DND-41 (cell line): ENCODE measurements around the gene ZDBF2.

Experiments
- ATAC-seq: fragments of 200-7000 bp; cut with Tn5 transposase; 3 replicates; pipeline ENCODE4 v1.9.1; 2021; ENCODE audit warnings: low read depth; ENCODE audit not compliant: insufficient read depth
- DNase-seq: peaks from one replicate; pipeline ENCODE4 v3.0.0-alpha.2; 2020
- H2AFZ ChIP-seq: 2 replicates; pipeline ENCODE4 v1.6.0; 2012; ENCODE audit warnings: low read depth, low read length
- H3K27ac ChIP-seq: 2 replicates; pipeline ENCODE4 v1.5.1; 2012; ENCODE audit warnings: low read length, inconsistent platforms
- H3K27me3 ChIP-seq: fragments of 200-600 bp; sonication (generic); 2 replicates; pipeline ENCODE4 v1.6.0; 2012; ENCODE audit warnings: low read length, mild to moderate bottlenecking, inconsistent platforms; ENCODE audit not compliant: insufficient read depth, poor library complexity
- H3K36me3 ChIP-seq: 2 replicates; pipeline ENCODE4 v1.5.1; 2012; ENCODE audit warnings: low read length, inconsistent platforms; ENCODE audit not compliant: insufficient read depth
- H3K4me1 ChIP-seq: 2 replicates; pipeline ENCODE4 v1.5.1; 2012; ENCODE audit warnings: mild to moderate bottlenecking, low read length; ENCODE audit not compliant: insufficient read depth
- H3K4me2 ChIP-seq: 2 replicates; pipeline ENCODE4 v1.6.0; 2012; ENCODE audit warnings: mild to moderate bottlenecking, moderate library complexity, low read length, inconsistent platforms; ENCODE audit not compliant: insufficient read depth
- H3K4me3 ChIP-seq, 2 experiments: fragments of 200-600 bp in 1 of 2; shearing (Covaris generic) in 1 of 2; 2 replicates each; pipeline ENCODE4 v1.5.1; 2012 to 2016; ENCODE audit warnings: inconsistent platforms in 2 of 2, low read length in 2 of 2, mild to moderate bottlenecking in 2 of 2, low read depth in 1 of 2, moderate library complexity in 1 of 2
- H3K79me2 ChIP-seq: 2 replicates; pipeline ENCODE4 v1.6.0; 2012; ENCODE audit warnings: low read length, inconsistent platforms; ENCODE audit not compliant: insufficient read depth
- H3K9ac ChIP-seq: 2 replicates; pipeline ENCODE4 v1.6.0; 2012; ENCODE audit warnings: low read depth, mild to moderate bottlenecking, inconsistent platforms, low read length, moderate library complexity
- H3K9me3 ChIP-seq: 2 replicates; pipeline ENCODE4 v1.5.1; 2012; ENCODE audit warnings: low read length, moderate library complexity, mild to moderate bottlenecking, inconsistent platforms; ENCODE audit not compliant: insufficient read depth, severe bottlenecking
- H4K20me1 ChIP-seq: 2 replicates; pipeline ENCODE4 v1.6.0; 2012; ENCODE audit warnings: low read length; ENCODE audit not compliant: insufficient read depth
- CTCF ChIP-seq: IDR thresholded peaks from 2 replicates; pipeline ENCODE4 v1.5.1; 2012; ENCODE audit warnings: borderline replicate concordance, low read length, moderate library complexity, mild to moderate bottlenecking; ENCODE audit not compliant: poor library complexity, severe bottlenecking; ENCODE audit errors: extremely low read depth
- EZH2 ChIP-seq: IDR thresholded peaks from 3 replicates; pipeline ENCODE4 v1.6.1; 2012; ENCODE audit warnings: borderline replicate concordance, low read depth, mild to moderate bottlenecking, moderate library complexity, low read length, inconsistent platforms; ENCODE audit not compliant: severe bottlenecking

ZDBF2 gene

GRCh38 chr2:206259376-206260187 is 14.9 kb upstream of the ZDBF2 start:
- no peak for TF ChIP-seq EZH2
- no peak for TF ChIP-seq CTCF
- H4K20me1 ChIP-seq = no peaks in the 10 kb centered on the region
- peaks cover 10% of the 10 kb centered on the region for H3K27me3 ChIP-seq
- no peak overlapping the region for H2AFZ ChIP-seq
- DNase-seq (no peak), ATAC-seq (no peak)
- no peak overlapping the region for H3K4me3 ChIP-seq
- no peak overlapping the region for H3K27ac ChIP-seq
- H3K79me2 ChIP-seq = no peaks in the 10 kb centered on the region
- no peaks in the 10 kb centered on the region for H3K4me1 ChIP-seq
- no peak overlapping the region for H3K9ac ChIP-seq
- no peaks in the 10 kb centered on the region for H3K36me3 ChIP-seq
- no peaks in the 10 kb centered on the region for H3K9me3 ChIP-seq
- H3K4me2 ChIP-seq = no peak overlapping the region

- Histone ChIP-seq H3K36me3 (no peaks in the 10 kb centered on the region), H3K27me3 (peaks cover 16% of the 10 kb centered on the region), H3K9ac (no peak overlapping the region), H3K4me2 (no peak overlapping the region), H4K20me1 (no peaks in the 10 kb centered on the region), H3K79me2 (no peaks in the 10 kb centered on the region), H3K4me1 (no peaks in the 10 kb centered on the region), H3K9me3 (no peaks in the 10 kb centered on the region), H3K4me3 (no peak overlapping the region), H3K27ac (no peak overlapping the region), H2AFZ (no peak overlapping the region)
- TF ChIP-seq EZH2 (no peak), CTCF (peak; percentile 39)
- DNase-seq (no peak), ATAC-seq (peak; percentile 52; the same call in 1 of the 3 replicates)
These were observed 14.1 kb upstream of the ZDBF2 start for GRCh38 chr2:206260188-206261012.

GRCh38 chr2:206263959-206264603 is 10.4 kb upstream of the ZDBF2 start:
- Histone ChIP-seq H4K20me1 (no peaks in the 10 kb centered on the region), H3K36me3 (no peaks in the 10 kb centered on the region), H3K9ac (no peak overlapping the region), H3K27me3 (peaks cover 17% of the 10 kb centered on the region), H3K9me3 (no peaks in the 10 kb centered on the region), H3K4me1 (no peaks in the 10 kb centered on the region), H3K4me2 (no peak overlapping the region), H2AFZ (no peak overlapping the region), H3K4me3 (no peak overlapping the region), H3K79me2 (no peaks in the 10 kb centered on the region), H3K27ac (no peak overlapping the region)
- TF ChIP-seq EZH2 (no peak), CTCF (no peak)
- no peak for DNase-seq
- no peak for ATAC-seq
